ENCODE data around the gene KIF21B.

The KIF21B gene, protein sequence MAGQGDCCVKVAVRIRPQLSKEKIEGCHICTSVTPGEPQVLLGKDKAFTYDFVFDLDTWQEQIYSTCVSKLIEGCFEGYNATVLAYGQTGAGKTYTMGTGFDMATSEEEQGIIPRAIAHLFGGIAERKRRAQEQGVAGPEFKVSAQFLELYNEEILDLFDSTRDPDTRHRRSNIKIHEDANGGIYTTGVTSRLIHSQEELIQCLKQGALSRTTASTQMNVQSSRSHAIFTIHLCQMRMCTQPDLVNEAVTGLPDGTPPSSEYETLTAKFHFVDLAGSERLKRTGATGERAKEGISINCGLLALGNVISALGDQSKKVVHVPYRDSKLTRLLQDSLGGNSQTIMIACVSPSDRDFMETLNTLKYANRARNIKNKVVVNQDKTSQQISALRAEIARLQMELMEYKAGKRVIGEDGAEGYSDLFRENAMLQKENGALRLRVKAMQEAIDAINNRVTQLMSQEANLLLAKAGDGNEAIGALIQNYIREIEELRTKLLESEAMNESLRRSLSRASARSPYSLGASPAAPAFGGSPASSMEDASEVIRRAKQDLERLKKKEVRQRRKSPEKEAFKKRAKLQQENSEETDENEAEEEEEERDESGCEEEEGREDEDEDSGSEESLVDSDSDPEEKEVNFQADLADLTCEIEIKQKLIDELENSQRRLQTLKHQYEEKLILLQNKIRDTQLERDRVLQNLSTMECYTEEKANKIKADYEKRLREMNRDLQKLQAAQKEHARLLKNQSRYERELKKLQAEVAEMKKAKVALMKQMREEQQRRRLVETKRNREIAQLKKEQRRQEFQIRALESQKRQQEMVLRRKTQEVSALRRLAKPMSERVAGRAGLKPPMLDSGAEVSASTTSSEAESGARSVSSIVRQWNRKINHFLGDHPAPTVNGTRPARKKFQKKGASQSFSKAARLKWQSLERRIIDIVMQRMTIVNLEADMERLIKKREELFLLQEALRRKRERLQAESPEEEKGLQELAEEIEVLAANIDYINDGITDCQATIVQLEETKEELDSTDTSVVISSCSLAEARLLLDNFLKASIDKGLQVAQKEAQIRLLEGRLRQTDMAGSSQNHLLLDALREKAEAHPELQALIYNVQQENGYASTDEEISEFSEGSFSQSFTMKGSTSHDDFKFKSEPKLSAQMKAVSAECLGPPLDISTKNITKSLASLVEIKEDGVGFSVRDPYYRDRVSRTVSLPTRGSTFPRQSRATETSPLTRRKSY (N-terminal part only)

GRCh38 chr1:201023517-201023902 is at the start of gene KIF21B:
KIF21B (minus strand) TSS chr1:201023714; CDS start chr1:201023383, 331 bp downstream.
- DNase-seq (ENCODE audit: low spot score) = peak; percentile 97

- DNase-seq (ENCODE audit: low spot score) = no peak
These were observed 49.4 kb upstream of the KIF21B start for GRCh38 chr1:201072922-201073321.

- DNase-seq (ENCODE audit: low spot score) = no peak
These were observed 48.6 kb upstream of the KIF21B start for GRCh38 chr1:201072149-201072548.

- DNase-seq (ENCODE audit: low spot score) = peak; percentile 42
These were observed 46.1 kb upstream of the KIF21B start for GRCh38 chr1:201069636-201070035.

DNA sequence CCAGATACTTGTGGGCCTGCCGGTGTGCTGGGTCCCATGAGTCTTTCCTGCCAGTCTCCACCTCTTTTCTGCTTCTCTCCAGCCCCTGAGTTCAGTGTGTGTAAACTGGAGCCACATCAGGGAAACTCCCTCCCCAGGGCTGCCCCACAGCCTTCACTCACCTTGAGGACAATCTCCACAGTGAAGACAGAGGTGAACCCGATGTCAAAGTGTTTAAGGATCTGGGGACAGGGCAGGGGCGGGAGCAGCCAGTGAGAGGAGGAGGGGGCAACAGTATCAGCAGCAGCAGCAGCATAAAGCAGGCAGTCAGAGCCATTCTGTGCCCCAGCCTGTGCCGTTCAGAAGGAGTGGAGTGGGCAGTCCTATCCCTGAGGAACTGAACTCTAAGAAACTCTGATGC is 45.5 kb upstream of the KIF21B start:
- DNase-seq (ENCODE audit: low spot score) = no peak

GRCh38 chr1:201066986-201067385 is 43.5 kb upstream of the KIF21B start:
- no peak for DNase-seq (ENCODE audit: low spot score)

DNA sequence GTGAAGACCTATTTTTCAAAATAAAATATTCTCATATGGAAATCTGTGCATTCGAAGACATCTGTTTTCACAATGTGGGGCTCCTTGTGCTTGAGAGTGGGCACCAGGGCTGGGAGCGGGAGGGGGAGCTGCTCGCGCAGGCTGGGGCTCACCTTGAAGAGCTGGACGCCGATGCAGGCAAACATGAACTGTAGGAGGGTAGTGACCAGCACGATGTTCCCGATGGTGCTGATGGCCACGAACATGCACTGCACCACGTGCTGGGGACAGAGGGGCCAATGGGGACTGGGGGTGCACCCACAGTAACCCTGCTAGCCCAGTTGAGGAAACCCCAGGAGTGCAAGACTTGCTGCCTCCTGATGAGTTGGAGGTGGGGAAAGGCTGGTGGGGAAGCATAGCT is 42.2 kb upstream of the KIF21B start:
- DNase-seq (ENCODE audit: low spot score) = no peak

DNA sequence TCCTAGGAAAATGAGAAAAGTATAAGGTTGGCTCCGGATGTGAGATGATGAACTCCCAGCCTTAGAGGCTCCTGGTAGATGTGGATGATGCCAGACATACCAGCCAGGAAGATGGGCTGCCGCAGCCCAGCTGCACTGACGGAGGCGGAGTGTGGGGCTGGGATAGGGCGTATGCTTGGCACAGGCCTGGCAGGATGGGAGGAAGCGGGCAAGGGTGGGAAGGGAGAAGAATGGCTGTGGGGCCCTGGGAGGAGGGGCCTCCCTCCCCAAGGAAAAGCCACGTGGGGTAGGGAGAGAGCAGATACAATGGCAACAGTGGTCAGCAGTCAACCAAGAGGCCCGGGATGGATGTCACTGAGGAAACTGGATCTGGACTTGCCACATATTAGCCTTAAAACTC is 41.3 kb upstream of the KIF21B start:
- no peak for DNase-seq (ENCODE audit: low spot score)

GRCh38 chr1:201063145-201063544 is 39.6 kb upstream of the KIF21B start:
- no peak for DNase-seq (ENCODE audit: low spot score)

DNA sequence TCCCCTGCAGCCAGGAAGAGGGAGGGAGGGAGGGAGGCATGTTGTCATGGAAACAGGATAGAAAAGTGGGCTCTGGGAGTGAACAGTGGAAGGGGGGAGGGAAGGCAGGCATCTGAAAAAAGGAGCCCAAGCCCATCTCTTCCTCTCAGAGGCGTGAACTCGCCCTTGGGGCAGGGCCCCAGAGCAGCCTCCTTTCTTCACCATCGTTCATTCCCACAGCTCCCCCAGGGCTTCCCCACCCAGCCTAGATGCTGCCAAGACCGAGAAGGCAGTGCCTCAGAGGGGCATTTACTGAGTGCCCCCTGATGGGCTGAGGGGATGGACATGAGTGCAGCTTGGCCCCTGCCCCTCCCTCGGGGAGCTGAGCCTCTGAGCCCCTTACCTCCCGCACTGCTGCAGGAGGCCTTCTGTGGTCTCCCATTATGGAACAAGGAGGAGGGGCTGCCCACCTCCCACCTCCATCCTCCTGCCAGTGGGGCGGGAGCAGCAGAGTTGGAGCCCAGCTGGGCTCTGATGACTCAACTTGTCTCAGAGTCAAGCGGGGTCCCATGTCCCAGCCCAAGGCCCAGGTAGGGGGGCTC is 39.1 kb upstream of the KIF21B start:
- DNase-seq (ENCODE audit: low spot score) = peak; percentile 60

DNA sequence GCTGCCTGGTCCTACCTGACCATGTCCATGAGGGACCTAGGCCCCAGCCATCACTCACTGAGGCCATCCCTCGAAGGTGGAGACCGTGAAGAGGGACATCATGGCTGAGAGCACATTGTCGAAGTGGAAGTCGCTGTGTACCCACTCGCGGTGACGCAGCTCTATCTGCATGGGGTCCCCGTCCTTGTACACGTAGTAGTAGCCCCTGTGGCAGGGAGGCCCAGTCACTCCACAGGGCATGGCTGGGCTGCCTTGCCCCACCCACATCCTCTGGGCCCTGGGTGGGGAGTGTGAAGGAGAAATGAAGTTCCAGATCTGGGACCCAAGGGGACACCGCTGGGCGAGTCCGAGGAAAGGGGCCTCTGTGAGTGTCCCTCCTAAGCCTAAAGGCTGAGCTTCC is 38.4 kb upstream of the KIF21B start:
- DNase-seq (ENCODE audit: low spot score) = no peak

- DNase-seq (ENCODE audit: low spot score) = no peak
These were observed 37.5 kb upstream of the KIF21B start for GRCh38 chr1:201061049-201061448.

GRCh38 chr1:201060586-201060985 is 37.1 kb upstream of the KIF21B start:
- no peak for DNase-seq (ENCODE audit: low spot score)

DNA sequence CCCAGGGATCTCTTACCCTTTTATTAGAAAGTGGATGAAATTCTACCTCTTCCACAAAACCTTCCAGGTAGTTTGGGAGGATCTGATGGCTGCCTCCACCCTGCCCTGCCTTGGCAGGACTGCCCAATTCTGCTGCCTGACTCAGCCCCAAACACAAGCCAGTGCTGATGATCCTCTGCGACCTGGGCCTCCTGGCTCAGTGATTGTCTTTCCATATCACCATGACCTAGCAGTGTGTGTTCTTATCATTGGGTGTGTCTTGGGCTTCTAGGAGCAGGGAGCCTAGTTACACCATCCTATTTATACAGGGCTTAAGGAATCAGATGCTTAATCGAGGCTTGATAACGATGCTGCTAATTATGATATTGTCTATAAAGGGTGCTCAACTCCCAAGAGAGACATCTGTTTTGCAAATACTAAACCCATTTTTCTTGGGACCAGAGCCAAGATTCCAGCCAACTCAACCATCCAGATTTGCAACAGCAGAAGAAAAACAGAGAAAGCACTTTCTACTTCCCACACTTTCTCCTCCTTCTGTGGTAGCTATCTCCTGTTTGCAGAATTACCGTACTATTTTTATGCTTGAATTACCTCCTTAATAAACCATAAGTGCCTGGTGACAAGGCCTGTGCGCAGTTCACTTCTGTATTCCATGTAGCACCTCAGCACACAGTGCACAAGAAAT is 36.5 kb upstream of the KIF21B start:
- DNase-seq (ENCODE audit: low spot score) = no peak

DNA sequence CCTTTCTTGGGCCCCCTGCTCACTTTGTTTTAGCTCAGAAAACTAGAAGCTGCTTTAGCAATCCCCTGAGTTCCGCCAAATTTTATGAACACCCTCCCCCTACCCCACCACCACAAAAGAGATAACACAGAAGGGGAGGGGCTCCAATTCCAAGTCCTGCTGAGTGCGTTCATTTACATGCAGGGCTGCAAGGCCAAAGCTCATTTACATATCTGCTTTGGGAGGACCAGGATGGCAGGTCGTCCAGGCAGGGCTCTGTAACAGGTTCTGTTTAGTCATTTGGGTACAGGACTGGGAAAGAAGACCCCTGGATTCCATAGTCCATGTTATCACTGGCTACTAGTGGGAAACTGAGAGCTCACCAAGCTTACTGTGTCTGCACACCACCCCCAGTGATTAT is 35.9 kb upstream of the KIF21B start:
- DNase-seq (ENCODE audit: low spot score) = peak; percentile 49

DNA sequence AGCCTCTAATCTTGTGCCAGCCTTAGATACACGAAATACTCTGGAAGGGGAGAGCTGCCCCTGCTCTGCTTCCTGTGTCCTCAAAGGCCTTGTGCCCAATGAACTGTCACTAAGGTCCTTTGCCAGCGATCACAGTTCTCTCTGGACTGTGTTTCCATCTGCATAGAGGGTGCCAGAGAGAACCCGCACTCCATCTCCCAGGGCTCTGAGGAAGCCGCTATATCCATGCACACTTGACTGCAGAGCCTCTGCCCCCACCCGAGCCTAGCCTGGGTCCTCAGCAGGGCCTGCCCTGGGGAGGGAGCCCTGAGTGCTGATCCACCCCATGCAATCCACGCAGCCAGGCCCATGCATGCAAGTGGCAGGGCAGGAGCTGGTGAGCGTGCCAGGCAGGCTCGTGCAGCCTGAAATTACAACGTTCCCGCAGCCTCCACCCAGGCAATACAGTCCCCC is 30.6 kb upstream of the KIF21B start:
- DNase-seq (ENCODE audit: low spot score) = no peak

DNA sequence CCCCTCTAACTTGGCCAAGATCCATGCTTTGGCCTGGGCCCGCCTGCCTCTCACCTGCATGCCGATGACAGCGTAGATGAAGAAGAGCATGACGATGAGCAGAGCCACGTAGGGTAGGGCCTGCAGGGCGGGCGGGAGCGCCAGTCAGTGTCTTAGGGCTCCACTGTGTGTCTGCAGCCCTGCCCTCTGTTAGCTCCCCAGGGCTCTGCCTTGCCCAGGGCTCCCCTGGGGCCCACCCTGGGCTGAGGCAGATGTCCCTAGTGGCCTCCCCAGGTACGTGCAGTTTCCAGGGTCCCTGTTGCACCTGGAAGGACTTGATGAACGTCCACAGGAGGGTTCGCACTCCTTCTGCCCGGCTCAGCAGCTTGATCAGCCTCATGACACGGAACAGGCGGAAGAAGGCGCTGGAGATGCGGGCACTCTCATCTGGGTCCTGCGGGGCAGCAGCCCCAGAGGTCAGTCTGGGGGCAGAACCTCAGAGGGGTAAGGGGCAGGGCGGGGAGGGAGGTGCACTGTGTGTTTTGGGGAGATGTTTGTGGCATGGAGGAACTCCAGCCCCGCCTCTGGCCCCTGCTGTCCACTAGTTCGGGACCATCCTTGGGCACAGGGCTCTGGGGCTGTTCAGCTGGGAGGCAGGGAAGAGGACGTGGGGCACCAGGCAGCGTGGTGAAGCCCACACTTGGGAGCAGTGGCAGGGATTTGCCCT is 29.8 kb upstream of the KIF21B start:
- peak; percentile 45 for DNase-seq (ENCODE audit: low spot score)

- no peak for DNase-seq (ENCODE audit: low spot score)
These were observed 27.9 kb upstream of the KIF21B start for GRCh38 chr1:201051399-201051798.

DNA sequence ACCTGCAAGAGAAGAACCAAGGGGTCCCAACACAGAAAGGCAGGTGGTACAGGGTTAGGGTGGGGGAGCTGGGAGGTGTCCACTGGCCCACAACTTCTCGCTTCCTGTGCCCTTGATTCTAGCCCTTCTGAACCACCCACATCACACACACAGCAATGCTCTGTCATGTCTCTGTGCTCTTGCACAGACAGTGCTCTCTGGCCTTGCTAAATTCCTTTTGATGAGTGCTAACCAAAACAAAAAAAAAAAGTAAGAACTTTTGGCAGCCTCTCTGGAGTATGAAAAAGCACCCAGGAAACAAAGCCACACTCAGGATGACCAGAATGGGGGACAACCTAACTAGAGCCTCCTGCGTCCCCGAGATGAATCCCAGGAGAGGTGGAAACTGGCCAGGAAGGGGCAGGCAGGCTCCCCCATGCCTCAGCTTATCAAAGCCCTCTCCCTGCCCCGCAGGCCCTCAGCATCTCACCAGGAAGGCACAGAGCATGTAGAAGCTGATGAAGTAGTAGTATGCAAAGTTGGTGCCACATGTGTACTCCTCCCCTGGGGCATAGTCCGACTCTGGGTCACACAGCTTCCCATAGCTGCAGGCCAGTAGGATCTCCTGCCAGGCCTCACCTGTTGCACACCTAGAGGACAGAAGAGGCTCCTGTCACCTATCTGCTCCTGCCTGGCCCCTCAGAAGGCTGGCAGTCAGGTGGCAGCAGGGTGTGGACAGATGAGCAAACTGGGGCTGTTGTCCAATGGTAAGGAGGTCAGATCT is 27.2 kb upstream of the KIF21B start:
- DNase-seq (ENCODE audit: low spot score) = no peak

DNA sequence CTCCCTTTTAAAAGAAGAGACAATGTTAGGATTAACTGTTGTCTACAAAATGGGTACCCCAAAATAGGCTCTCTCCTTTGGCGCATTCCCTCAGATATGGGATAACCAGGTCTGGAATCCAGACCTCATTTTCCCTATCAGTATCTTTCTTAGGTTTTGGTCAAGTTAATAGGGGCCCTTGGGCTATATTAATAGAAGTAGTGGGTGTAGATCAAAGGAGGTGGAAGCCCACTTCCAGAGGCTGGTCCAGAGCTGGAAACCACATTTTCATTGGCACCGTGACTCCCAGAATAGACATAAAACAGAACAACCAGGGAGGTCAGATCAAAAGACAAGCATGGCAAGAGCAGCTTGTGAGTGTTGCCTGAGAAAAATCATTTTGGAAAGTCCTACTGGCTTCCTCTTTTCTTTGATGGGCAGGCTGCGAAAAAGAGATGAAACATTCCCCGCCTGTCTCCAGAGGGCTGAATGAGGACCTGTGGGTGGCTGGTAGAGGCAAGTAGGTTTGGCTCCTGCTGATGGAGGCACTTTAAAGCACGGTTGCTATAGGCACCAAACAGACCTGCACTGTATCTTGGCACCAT is 25.8 kb upstream of the KIF21B start:
- no peak for DNase-seq (ENCODE audit: low spot score)
